HG03469 (cell line): Measurements from ENCODE around the gene CTSW.
A peak's percentile ranks its signal among the peaks of the same experiment; 100 is the strongest.

Experiments used
- ATAC-seq: cut with Tn5 transposase; IDR thresholded peaks from one replicate; pipeline ENCODE4 v1.9.1; 2021; ENCODE audit warnings: mild to moderate bottlenecking, moderate library complexity, moderate number of reproducible peaks; ENCODE audit not compliant: unreplicated experiment

Gene CTSW

GRCh38 chr11:65866509-65867283 is 12.9 kb upstream of the CTSW start:
- no peak for ATAC-seq

GRCh38 chr11:65867284-65868071 is 12.2 kb upstream of the CTSW start:
- no peak for ATAC-seq

- no peak for ATAC-seq
Observed at GRCh38 chr11:65868076-65868667, 11.5 kb upstream of the CTSW start.

GRCh38 chr11:65868907-65869306 is 10.7 kb upstream of the CTSW start:
- ATAC-seq: no peak

GRCh38 chr11:65869643-65870306 is 9.9 kb upstream of the CTSW start:
- no peak for ATAC-seq

- ATAC-seq: no peak
Observed at GRCh38 chr11:65870307-65870658, 9.4 kb upstream of the CTSW start.

GRCh38 chr11:65870706-65871681 is 8.6 kb upstream of the CTSW start:
- ATAC-seq: no peak

GRCh38 chr11:65871811-65872548 is 7.7 kb upstream of the CTSW start:
- ATAC-seq: no peak

GRCh38 chr11:65872586-65873317 is 6.9 kb upstream of the CTSW start, which contains the start of gene EFEMP2:
EFEMP2 (minus strand) TSS chr11:65872800; CDS start chr11:65872354, 446 bp downstream.
- ATAC-seq: no peak

GRCh38 chr11:65873318-65874156 is 6.1 kb upstream of the CTSW start:
- ATAC-seq: peak; percentile 60

- ATAC-seq: no peak
Observed at GRCh38 chr11:65880027-65880426, 390 bp downstream of the CTSW start.

- ATAC-seq: no peak
Observed at GRCh38 chr11:65880844-65881421, 1.3 kb downstream of the CTSW start.

- ATAC-seq: no peak
Observed at GRCh38 chr11:65882120-65883057, 2.8 kb downstream of the CTSW start.

GRCh38 chr11:65883058-65883761 is 3.6 kb downstream of the CTSW start:
- ATAC-seq: no peak

GRCh38 chr11:65883786-65884715 is 4.4 kb downstream of the CTSW start:
- no peak for ATAC-seq
